BE2C (cell line): ENCODE data around the gene FLG. TPM values are rescaled to one million over a fixed set of nuclear protein-coding genes. Genes with fewer than 3 reads are reported as not detected.

Source experiments
- DNase-seq: peaks from one replicate; pipeline ENCODE4 v3.0.0-alpha.2; 2020
- H3K27me3 ChIP-seq: fragments of 250-450 bp; sonication (Bioruptor Pico); 2 replicates; pipeline ENCODE4 v1.5.1; 2020; ENCODE audit warnings: mild to moderate bottlenecking
- H3K36me3 ChIP-seq: fragments of 250-450 bp; sonication (Bioruptor Pico); 2 replicates; pipeline ENCODE4 v1.5.1; 2020; ENCODE audit warnings: mild to moderate bottlenecking
- H3K4me1 ChIP-seq: fragments of 250-450 bp; sonication (Bioruptor Pico); 2 replicates; pipeline ENCODE4 v1.5.1; 2020
- H3K4me3 ChIP-seq: 2 replicates; pipeline ENCODE4 v1.5.1; 2011; ENCODE audit warnings: low read depth, low read length
- H3K9me3 ChIP-seq: fragments of 250-450 bp; sonication (Bioruptor Pico); 2 replicates; pipeline ENCODE4 v1.5.1; 2020
- polyA plus RNA-seq: library from polyadenylated mRNA; unstranded; fragments of >200 nt; gene quantifications from one replicate; pipeline ENCODE4 v1.2.1, GENCODE V29; 2012; ENCODE audit warnings: low read depth, missing spikeins; ENCODE audit not compliant: insufficient read length, insufficient read depth
- TF ChIP-seq, protein P1 (sequence below): IDR thresholded peaks from 2 replicates; pipeline ENCODE4 v1.5.1; 2012; ENCODE audit warnings: mild to moderate bottlenecking, low read depth, low read length

The FLG gene
- polyA plus RNA-seq, result not detected

DNA sequence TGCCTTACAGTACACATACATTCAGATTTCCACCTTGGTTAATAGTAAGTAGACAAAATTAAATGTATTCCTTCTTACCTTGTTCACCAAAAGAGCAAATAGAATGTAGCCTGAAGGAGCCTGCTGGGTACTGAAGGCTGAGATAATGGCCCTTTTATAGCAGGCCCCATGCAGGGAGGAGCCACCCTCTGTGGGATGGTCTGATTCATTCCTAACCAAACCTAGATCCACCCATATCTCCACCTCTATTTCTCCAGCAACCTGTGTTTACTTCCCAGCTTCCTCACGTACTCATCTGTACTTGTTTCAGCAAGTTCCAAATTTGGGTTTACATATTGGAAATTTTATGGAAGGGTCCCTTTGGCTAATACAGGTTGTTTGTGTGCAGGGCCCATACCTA, at the start of gene FLG:
TSS of gene FLG (minus strand) at position 129 of the 400 bp plus-strand sequence. CDS start 9,783 bp downstream, outside the sequence.
- TF ChIP-seq, protein P1, sequence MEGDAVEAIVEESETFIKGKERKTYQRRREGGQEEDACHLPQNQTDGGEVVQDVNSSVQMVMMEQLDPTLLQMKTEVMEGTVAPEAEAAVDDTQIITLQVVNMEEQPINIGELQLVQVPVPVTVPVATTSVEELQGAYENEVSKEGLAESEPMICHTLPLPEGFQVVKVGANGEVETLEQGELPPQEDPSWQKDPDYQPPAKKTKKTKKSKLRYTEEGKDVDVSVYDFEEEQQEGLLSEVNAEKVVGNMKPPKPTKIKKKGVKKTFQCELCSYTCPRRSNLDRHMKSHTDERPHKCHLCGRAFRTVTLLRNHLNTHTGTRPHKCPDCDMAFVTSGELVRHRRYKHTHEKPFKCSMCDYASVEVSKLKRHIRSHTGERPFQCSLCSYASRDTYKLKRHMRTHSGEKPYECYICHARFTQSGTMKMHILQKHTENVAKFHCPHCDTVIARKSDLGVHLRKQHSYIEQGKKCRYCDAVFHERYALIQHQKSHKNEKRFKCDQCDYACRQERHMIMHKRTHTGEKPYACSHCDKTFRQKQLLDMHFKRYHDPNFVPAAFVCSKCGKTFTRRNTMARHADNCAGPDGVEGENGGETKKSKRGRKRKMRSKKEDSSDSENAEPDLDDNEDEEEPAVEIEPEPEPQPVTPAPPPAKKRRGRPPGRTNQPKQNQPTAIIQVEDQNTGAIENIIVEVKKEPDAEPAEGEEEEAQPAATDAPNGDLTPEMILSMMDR, result no peak
- H3K9me3 ChIP-seq, result no peaks in the 10 kb centered on the region
- DNase-seq, result no peak

DNA sequence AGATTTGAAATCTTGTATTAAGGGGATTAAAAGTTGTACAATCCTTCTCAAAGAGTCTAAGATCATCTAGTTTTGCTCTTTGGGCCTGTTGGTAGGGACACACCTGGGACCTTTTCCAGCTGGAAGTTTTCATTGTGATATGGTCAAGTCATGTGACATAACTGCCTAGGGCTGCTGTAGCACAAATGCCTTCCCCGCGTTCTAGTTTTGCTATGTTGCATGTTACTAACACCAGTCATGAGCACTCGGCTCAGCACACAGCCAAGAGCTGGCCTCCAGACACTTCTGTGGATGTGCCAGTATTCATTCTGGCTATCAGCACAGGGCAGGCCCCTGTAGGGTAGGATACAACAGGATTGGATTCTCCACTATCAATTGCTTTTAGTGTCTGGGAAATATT, 49.4 kb upstream of the FLG start:
- TF ChIP-seq, protein P1, result no peak
- H3K9me3 ChIP-seq, result no peaks in the 10 kb centered on the region
- DNase-seq, result no peak

More for the DNA sequence above, at the start of gene FLG:
- H3K36me3 ChIP-seq, result no peaks in the 10 kb centered on the region
- H3K4me3 ChIP-seq, result no peak within 1 kb of the TSS
- no peaks in the 10 kb centered on the region for H3K27me3 ChIP-seq
- no peaks in the 10 kb centered on the region for H3K4me1 ChIP-seq

DNA sequence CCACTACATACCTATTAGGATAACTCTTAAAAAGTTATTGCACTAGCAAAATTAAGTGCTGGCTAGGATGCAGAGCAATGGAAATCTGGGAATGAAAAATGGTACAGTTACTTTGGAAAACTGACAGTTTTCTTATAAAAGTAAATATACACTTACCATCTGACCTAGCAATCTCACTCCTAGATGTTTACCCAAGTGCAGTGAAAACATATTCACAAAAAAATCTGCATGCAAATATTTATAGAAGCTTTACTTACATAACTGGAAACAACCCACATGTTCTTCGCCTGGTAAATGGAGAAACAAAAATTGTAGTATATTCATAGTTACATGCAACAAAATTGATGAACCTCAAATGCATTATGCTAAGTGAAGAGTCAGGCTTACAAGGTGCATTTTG, 47.6 kb upstream of the FLG start:
- TF ChIP-seq, protein P1, result no peak
- H3K4me3 ChIP-seq, result no peak overlapping the region
- H3K36me3 ChIP-seq, result no peaks in the 10 kb centered on the region
- no peaks in the 10 kb centered on the region for H3K4me1 ChIP-seq
- no peaks in the 10 kb centered on the region for H3K9me3 ChIP-seq
- H3K27me3 ChIP-seq, result no peaks in the 10 kb centered on the region
- no peak for DNase-seq

More for the DNA sequence above, 49.4 kb upstream of the FLG start:
- Histone ChIP-seq H3K4me3 (no peak overlapping the region), H3K4me1 (no peaks in the 10 kb centered on the region), H3K36me3 (no peaks in the 10 kb centered on the region), H3K27me3 (no peaks in the 10 kb centered on the region)

DNA sequence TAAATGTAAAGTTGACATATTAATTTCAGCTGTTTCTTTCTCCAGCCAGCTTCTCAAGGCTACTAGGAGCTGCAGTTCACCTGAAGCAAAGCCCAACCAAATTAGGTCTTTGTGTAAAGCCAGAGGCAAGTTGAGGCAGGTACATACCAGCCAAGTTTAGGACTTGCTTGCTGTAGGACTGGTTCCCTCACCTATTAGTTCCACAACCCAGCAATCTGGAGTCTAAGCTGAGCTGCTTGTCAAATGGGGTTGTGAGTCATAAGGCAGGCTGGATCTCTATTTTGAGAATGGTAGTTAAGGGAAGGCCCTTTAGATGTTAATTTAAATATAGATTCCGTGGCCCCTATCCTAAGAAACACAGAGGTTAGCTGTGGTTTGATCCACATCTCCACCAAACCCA, 42.4 kb upstream of the FLG start:
- Histone ChIP-seq H3K27me3 (no peaks in the 10 kb centered on the region), H3K9me3 (no peaks in the 10 kb centered on the region), H3K36me3 (no peaks in the 10 kb centered on the region), H3K4me3 (no peak overlapping the region), H3K4me1 (no peaks in the 10 kb centered on the region)
- DNase-seq, result no peak
- TF ChIP-seq, protein P1, result no peak

DNA sequence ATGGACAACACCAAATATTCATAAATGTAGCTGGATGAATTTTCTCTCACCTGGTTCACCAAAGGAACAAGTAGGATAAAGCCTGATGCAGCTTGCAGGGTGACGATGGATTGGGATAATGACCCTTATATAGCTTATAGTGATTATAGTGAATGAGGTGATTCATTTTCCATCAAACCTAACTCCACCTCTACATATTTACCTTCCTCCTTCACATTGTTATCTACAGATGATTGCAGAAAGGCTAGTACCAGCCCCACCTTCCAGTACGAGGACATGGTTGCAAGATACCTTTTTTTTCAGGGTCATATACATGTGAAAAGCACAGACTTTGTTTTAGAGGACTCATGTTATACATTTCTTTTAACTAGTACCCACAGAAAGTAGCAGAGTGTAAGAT, 34.9 kb upstream of the FLG start, which contains the start of gene FLG2:
TSS of gene FLG2 (minus strand) at position 101 of the 400 bp plus-strand sequence. CDS start 1,122 bp downstream, outside the sequence.
- Histone ChIP-seq H3K27me3 (no peaks in the 10 kb centered on the region), H3K9me3 (no peaks in the 10 kb centered on the region), H3K36me3 (no peaks in the 10 kb centered on the region), H3K4me3 (no peak within 1 kb of the TSS), H3K4me1 (no peaks in the 10 kb centered on the region)
- TF ChIP-seq, protein P1, result no peak
- DNase-seq, result no peak

DNA sequence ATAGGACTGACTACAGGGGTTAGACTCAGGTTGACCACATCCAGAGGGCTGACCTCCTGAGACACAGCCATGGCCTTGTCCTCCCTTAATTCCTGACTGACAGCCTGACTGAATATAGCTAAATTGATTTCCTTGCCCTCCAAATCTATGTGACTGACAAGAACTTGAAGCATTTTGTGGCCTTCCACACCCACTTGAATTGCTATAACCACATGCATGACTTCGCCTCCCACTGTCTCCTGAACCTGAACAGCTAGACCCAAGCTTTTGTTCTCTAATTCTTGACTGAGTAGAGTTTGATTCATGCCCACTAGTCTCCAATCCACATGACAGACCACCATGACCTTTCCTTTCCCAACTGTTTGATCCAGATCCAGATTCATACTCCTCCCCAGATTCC, 31.7 kb upstream of the FLG start:
- H3K9me3 ChIP-seq, result no peaks in the 10 kb centered on the region
- TF ChIP-seq, protein P1, result no peak
- no peak for DNase-seq

More for the DNA sequence above, 31.7 kb upstream of the FLG start:
- Histone ChIP-seq H3K4me1 (no peaks in the 10 kb centered on the region), H3K36me3 (no peaks in the 10 kb centered on the region), H3K4me3 (no peak overlapping the region), H3K27me3 (no peaks in the 10 kb centered on the region)
